Measurements from ENCODE around the gene MAGEA10. TPM values are rescaled to one million over a fixed set of nuclear protein-coding genes. Genes with fewer than 3 reads are reported as not detected.

The MAGEA10 gene
- total RNA-seq, 4 donors from 2014 or later, result not detected

- intact Hi-C loops (cut with DNase I; ENCODE audit: low total_unique reads), result no loop called here
- H3K4me3 ChIP-seq, result no peak overlapping the region
- H3K27ac ChIP-seq, result no peak overlapping the region
- 78 to 82% methylated on average over 2 to 4 of the region's 4 CpGs for WGBS, 2 donors (ENCODE audit: low coverage in 1 of 2)
- no peaks in the 10 kb centered on the region for H3K4me1 ChIP-seq
- no peaks in the 10 kb centered on the region for H3K27me3 ChIP-seq
- no peak for DNase-seq
- H3K9me3 ChIP-seq, result no peaks in the 10 kb centered on the region
- TF ChIP-seq POLR2A (IDR thresholded peaks at IDR 0.05) (no peak), CTCF (IDR thresholded peaks at IDR 0.05) (no peak), EP300 (IDR thresholded peaks at IDR 0.05; ENCODE audit: low read depth) (no peak), POLR2AphosphoS5 (IDR thresholded peaks at IDR 0.05) (no peak)
- in situ Hi-C loops (cut with MboI; ENCODE audit: low pct_ligation_motif_present in 1 of 4, low pct_unique_long_range_greater_than_20kb in 1 of 4, low sequenced_read_pairs in 3 of 4), result no loop called here
- no peaks in the 10 kb centered on the region for H3K36me3 ChIP-seq
These were observed 32.2 kb upstream of the MAGEA10 start for GRCh38 chrX:152170621-152171020.

GRCh38 chrX:152165033-152165743 lies 26.8 kb upstream of the MAGEA10 start:
- DNase-seq, result no peak
- Histone ChIP-seq H3K4me3 (no peak overlapping the region), H3K27me3 (no peaks in the 10 kb centered on the region), H3K36me3 (no peaks in the 10 kb centered on the region), H3K4me1 (no peaks in the 10 kb centered on the region), H3K9me3 (no peaks in the 10 kb centered on the region), H3K27ac (no peak overlapping the region)
- 55% methylated on average over 2 of the region's 2 CpGs; no CpG with 5 or more reads in 1 of the 2 donors for WGBS, 2 donors (ENCODE audit: low coverage in 1 of 2)
- intact Hi-C loops (cut with DNase I; ENCODE audit: low total_unique reads) (no loop called here), in situ Hi-C loops (cut with MboI; ENCODE audit: low pct_ligation_motif_present in 1 of 4, low pct_unique_long_range_greater_than_20kb in 1 of 4, low sequenced_read_pairs in 3 of 4) (no loop called here)
- no peak for TF ChIP-seq POLR2AphosphoS5 (IDR thresholded peaks at IDR 0.05)
- no peak for TF ChIP-seq CTCF (IDR thresholded peaks at IDR 0.05)
- TF ChIP-seq POLR2A (IDR thresholded peaks at IDR 0.05), result no peak
- no peak for TF ChIP-seq EP300 (IDR thresholded peaks at IDR 0.05; ENCODE audit: low read depth)

- Histone ChIP-seq H3K9me3 (no peaks in the 10 kb centered on the region), H3K4me3 (no peak overlapping the region), H3K36me3 (no peaks in the 10 kb centered on the region), H3K4me1 (no peaks in the 10 kb centered on the region), H3K27me3 (no peaks in the 10 kb centered on the region), H3K27ac (no peak overlapping the region)
- in situ Hi-C loops (cut with MboI; ENCODE audit: low pct_ligation_motif_present in 1 of 4, low pct_unique_long_range_greater_than_20kb in 1 of 4, low sequenced_read_pairs in 3 of 4), result no loop called here
- no peak for TF ChIP-seq POLR2AphosphoS5 (IDR thresholded peaks at IDR 0.05)
- no peak for TF ChIP-seq EP300 (IDR thresholded peaks at IDR 0.05; ENCODE audit: low read depth)
- no peak for TF ChIP-seq CTCF (IDR thresholded peaks at IDR 0.05)
- TF ChIP-seq POLR2A (IDR thresholded peaks at IDR 0.05), result no peak
- intact Hi-C loops (cut with DNase I; ENCODE audit: low total_unique reads), result no loop called here
- DNase-seq, result no peak
- 71% methylated on average over 2 of the region's 2 CpGs; no CpG with 5 or more reads in 1 of the 2 donors for WGBS, 2 donors (ENCODE audit: low coverage in 1 of 2)
These were observed 18.7 kb upstream of the MAGEA10 start for GRCh38 chrX:152157042-152157441.

GRCh38 chrX:152155766-152156310 lies 17.5 kb upstream of the MAGEA10 start:
- no peak for DNase-seq
- WGBS, 2 donors (ENCODE audit: low coverage in 1 of 2), result 67 to 80% methylated on average over 1 to 2 of the region's 2 CpGs
- intact Hi-C loops (cut with DNase I; ENCODE audit: low total_unique reads), result no loop called here
- H3K9me3 ChIP-seq, result no peaks in the 10 kb centered on the region
- no peaks in the 10 kb centered on the region for H3K36me3 ChIP-seq
- TF ChIP-seq POLR2A (IDR thresholded peaks at IDR 0.05) (no peak), POLR2AphosphoS5 (IDR thresholded peaks at IDR 0.05) (no peak), EP300 (IDR thresholded peaks at IDR 0.05; ENCODE audit: low read depth) (no peak), CTCF (IDR thresholded peaks at IDR 0.05) (no peak)
- in situ Hi-C loops (cut with MboI; ENCODE audit: low pct_ligation_motif_present in 1 of 4, low pct_unique_long_range_greater_than_20kb in 1 of 4, low sequenced_read_pairs in 3 of 4), result no loop called here
- no peak overlapping the region for H3K27ac ChIP-seq
- no peaks in the 10 kb centered on the region for H3K27me3 ChIP-seq
- no peaks in the 10 kb centered on the region for H3K4me1 ChIP-seq
- no peak overlapping the region for H3K4me3 ChIP-seq

Measured in transverse colon (tissue), 4 donors.